Aorta (tissue), 5 donors: ENCODE data around the gene ZDHHC12. TPM values are rescaled to one million over a fixed set of nuclear protein-coding genes. Genes with fewer than 3 reads are reported as not detected.

Source experiments
- ATAC-seq: fragments of 200-7000 bp; cut with Tn5 transposase; one replicate; pipeline ENCODE4 v1.9.1; 2022; ENCODE audit warnings: moderate library complexity; ENCODE audit not compliant: low FRiP score
- DNase-seq, 2 donors: peaks; one replicate each; pipeline ENCODE4 v3.0.0-alpha.2; 2020
- H3K27ac ChIP-seq, 2 donors: one replicate each; pipeline ENCODE4 v1.5.1; 2013; ENCODE audit warnings: low read length in 2 of 2, mild to moderate bottlenecking in 2 of 2, moderate library complexity in 2 of 2, control low read depth in 1 of 2, inconsistent platforms in 1 of 2, low read depth in 1 of 2
- H3K27me3 ChIP-seq, 2 donors: one replicate each; pipeline ENCODE4 v1.6.1; 2013; ENCODE audit warnings: control low read depth in 1 of 2, low read length in 1 of 2, mild to moderate bottlenecking in 1 of 2, moderate library complexity in 1 of 2; ENCODE audit not compliant: insufficient read depth in 2 of 2, control insufficient read depth in 1 of 2
- H3K36me3 ChIP-seq, 2 donors: one replicate each; pipeline ENCODE4 v1.6.1; 2013; ENCODE audit warnings: control low read depth in 1 of 2, low read length in 1 of 2, mild to moderate bottlenecking in 1 of 2; ENCODE audit not compliant: insufficient read depth in 2 of 2, control insufficient read depth in 1 of 2
- H3K4me1 ChIP-seq, 2 donors: one replicate each; pipeline ENCODE4 v1.6.1; 2013; ENCODE audit warnings: low read length in 2 of 2, control low read depth in 1 of 2, mild to moderate bottlenecking in 1 of 2, moderate library complexity in 1 of 2; ENCODE audit not compliant: insufficient read depth in 2 of 2, control insufficient read depth in 1 of 2
- H3K4me3 ChIP-seq, 2 donors: one replicate each; pipeline ENCODE4 v1.5.1; 2013; ENCODE audit warnings: low read length in 2 of 2, control low read depth in 1 of 2, mild to moderate bottlenecking in 1 of 2
- H3K9me3 ChIP-seq: one replicate; pipeline ENCODE4 v1.6.1; 2013; ENCODE audit warnings: mild to moderate bottlenecking, low read length; ENCODE audit not compliant: control insufficient read depth
- WGBS, 2 donors: extraction: QIAGEN DNeasy Blood & Tissue Kit; methylation state at CpG; one replicate each; pipeline ENCODE4 v1.1.7; 2013; 5-methylcytosine and 5-hydroxymethylcytosine counted together
- intact Hi-C, 2 donors: fragments of 100-400 bp; cut with DNase I; formaldehyde crosslinking; loops; one replicate each; pipeline versions ENCODE4 v1.14.2 to v1.15.0; 2022
- long read RNA-seq, 2 donors: library from polyadenylated mRNA; unstranded; transcript quantifications; one replicate each; pipeline ENCODE4 v2.0.0, GENCODE V29; 2020 to 2021
- polyA plus RNA-seq, 2 donors: library from polyadenylated mRNA; stranded (reverse); fragments of 200-250 nt; gene quantifications; one replicate each; pipeline ENCODE4 v1.2.3, GENCODE V29; 2013
- total RNA-seq, 2 donors: library from RNA; stranded (reverse); fragmentation: NEBNext Ultra II Directional; extraction: Animal tissue kit (Norgen Biotek cat#: 25700); gene quantifications; one replicate each; pipeline ENCODE4 v1.2.1, GENCODE V29; 2021
- donor health status: healthy with polysubstance abuse.
- donor health status: Bipolar disorder and iron deficiency.
- donor health status: DM: no; HTN: no; CAD: no.
- donor health status: DM: no; HTN: no; CAD: no.
- donor health status: DM: yes; HTN: yes; CAD: no.

The ZDHHC12 gene
- total RNA-seq (10 to 100 TPM; 11.2 to 13.1 TPM), polyA plus RNA-seq (10 to 100 TPM; 21.3 to 30.9 TPM)
- long read RNA-seq, donor 1, transcript ZDHHC12-201 (5 exons, 1,129 nt) = major isoform, 28 of 33 reads
- long read RNA-seq, donor 1, partial matches to known transcripts = 3 of 33 reads
- long read RNA-seq, donor 1, other reads (novel, unspliced or antisense) = 2 of 33 reads
- long read RNA-seq, donor 2, partial matches to known transcripts = 0 of 5 reads
- long read RNA-seq, donor 2, other reads (novel, unspliced or antisense) = 1 of 5 reads

GRCh38 chr9:128723866-128724743, at the start of gene ZDHHC12:
ZDHHC12 (minus strand) TSS chr9:128724127; CDS start chr9:128724093, 34 bp downstream.
- no peaks in the 10 kb centered on the region for H3K36me3 ChIP-seq
- H3K4me3 ChIP-seq = peak within 1 kb of the TSS; percentile 27 to 29
- 1 to 2% methylated on average over 58 to 68 of the region's 68 CpGs for WGBS, 2 donors
- DNase-seq (peak; percentile 98), ATAC-seq (peak; percentile 93)
- H3K4me1 ChIP-seq = no peaks in the 10 kb centered on the region
- H3K27me3 ChIP-seq = no peaks in the 10 kb centered on the region
- peak within 1 kb of the TSS in 1 of 2 donors; percentile 72 for H3K27ac ChIP-seq
- H3K9me3 ChIP-seq = no peaks in the 10 kb centered on the region
- intact Hi-C loops = no loop called here

- no peak for ATAC-seq
- DNase-seq = no peak
- Histone ChIP-seq H3K4me1 (no peaks in the 10 kb centered on the region), H3K9me3 (no peaks in the 10 kb centered on the region), H3K4me3 (no peak overlapping the region), H3K36me3 (no peaks in the 10 kb centered on the region), H3K27me3 (no peaks in the 10 kb centered on the region), H3K27ac (no peak overlapping the region)
- WGBS, 2 donors = 71 to 74% methylated on average over 5 of the region's 5 CpGs
- intact Hi-C loops = loop anchor here in 1 of 2 donors (2.0 kb wide), 1 partner anchor 14 kb away; the partner anchor contains the start of gene TBC1D13
These were observed 49.1 kb upstream of the ZDHHC12 start for GRCh38 chr9:128773049-128773448.

- Histone ChIP-seq H3K27me3 (no peaks in the 10 kb centered on the region), H3K4me1 (no peaks in the 10 kb centered on the region), H3K9me3 (no peaks in the 10 kb centered on the region), H3K36me3 (no peaks in the 10 kb centered on the region), H3K27ac (peak within 1 kb of the TSS; percentile 10 to 92), H3K4me3 (peak within 1 kb of the TSS; percentile 60 to 85)
- peak; percentile 99 for ATAC-seq
- intact Hi-C loops = loop anchor here (1.0 to 2.0 kb wide), 2 partner anchors 15 kb away; partner anchors contain the start of gene TBC1D13 (in 2 of the 2)
- DNase-seq = peak; percentile 95 to 98
- 1% methylated on average over 42 to 72 of the region's 72 CpGs for WGBS, 2 donors
These were observed 48.0 kb upstream of the ZDHHC12 start, which contains the start of gene ZER1 for GRCh38 chr9:128771745-128772519. ZER1 (minus strand) TSS chr9:128771927; CDS start chr9:128755565, 16,362 bp downstream.

- ATAC-seq (peak; percentile 54), DNase-seq (peak in 1 of 2 donors; percentile 78)
- H3K9me3 ChIP-seq = no peaks in the 10 kb centered on the region
- H3K27ac ChIP-seq = peak overlapping the region in 1 of 2 donors; percentile 49
- intact Hi-C loops = no loop called here
- H3K4me1 ChIP-seq = no peaks in the 10 kb centered on the region
- 1% methylated on average over 25 to 28 of the region's 28 CpGs for WGBS, 2 donors
- H3K36me3 ChIP-seq = no peaks in the 10 kb centered on the region
- no peaks in the 10 kb centered on the region for H3K27me3 ChIP-seq
- peak overlapping the region; percentile 60 to 85 for H3K4me3 ChIP-seq
These were observed 47.3 kb upstream of the ZDHHC12 start for GRCh38 chr9:128771094-128771721.

- no peak for ATAC-seq
- peak in 1 of 2 donors; percentile 21 for DNase-seq
- Histone ChIP-seq H3K36me3 (no peaks in the 10 kb centered on the region), H3K4me3 (peak overlapping the region; percentile 60 to 85), H3K27me3 (no peaks in the 10 kb centered on the region), H3K4me1 (no peaks in the 10 kb centered on the region), H3K27ac (no peak overlapping the region), H3K9me3 (no peaks in the 10 kb centered on the region)
- 68 to 71% methylated on average over 11 of the region's 11 CpGs for WGBS, 2 donors
- intact Hi-C loops = no loop called here
These were observed 46.5 kb upstream of the ZDHHC12 start for GRCh38 chr9:128770286-128771030.

GRCh38 chr9:128768606-128769005, 44.7 kb upstream of the ZDHHC12 start:
- 80 to 83% methylated on average over 6 of the region's 6 CpGs for WGBS, 2 donors
- no peak for DNase-seq
- no peak for ATAC-seq
- intact Hi-C loops = no loop called here
- Histone ChIP-seq H3K36me3 (no peaks in the 10 kb centered on the region), H3K4me3 (no peak overlapping the region), H3K27me3 (no peaks in the 10 kb centered on the region), H3K27ac (no peak overlapping the region), H3K4me1 (no peaks in the 10 kb centered on the region), H3K9me3 (no peaks in the 10 kb centered on the region)

- no peak overlapping the region for H3K27ac ChIP-seq
- no peak overlapping the region for H3K4me3 ChIP-seq
- DNase-seq (no peak), ATAC-seq (no peak)
- WGBS, 2 donors = 84 to 85% methylated on average over 3 of the region's 3 CpGs
- no peaks in the 10 kb centered on the region for H3K27me3 ChIP-seq
- H3K9me3 ChIP-seq = no peaks in the 10 kb centered on the region
- intact Hi-C loops = no loop called here
- no peaks in the 10 kb centered on the region for H3K36me3 ChIP-seq
- no peaks in the 10 kb centered on the region for H3K4me1 ChIP-seq
These were observed 41.6 kb upstream of the ZDHHC12 start for GRCh38 chr9:128765499-128765898.
